NCI-H345 treated with DMSO at 0.1 percent for 48 hours (cell line): ENCODE results near the gene ALG1.
"Not testable (repeated sequence)": the region's sequence is repeated elsewhere in the genome, so short reads cannot be mapped to it uniquely, and the experiment has no call there.

Source experiments
- DNase-seq: peaks from one replicate; lab custom pipeline; 2025; ENCODE audit not compliant: unreplicated experiment; lab: John Stamatoyannopoulos, UW

ALG1 gene

DNA sequence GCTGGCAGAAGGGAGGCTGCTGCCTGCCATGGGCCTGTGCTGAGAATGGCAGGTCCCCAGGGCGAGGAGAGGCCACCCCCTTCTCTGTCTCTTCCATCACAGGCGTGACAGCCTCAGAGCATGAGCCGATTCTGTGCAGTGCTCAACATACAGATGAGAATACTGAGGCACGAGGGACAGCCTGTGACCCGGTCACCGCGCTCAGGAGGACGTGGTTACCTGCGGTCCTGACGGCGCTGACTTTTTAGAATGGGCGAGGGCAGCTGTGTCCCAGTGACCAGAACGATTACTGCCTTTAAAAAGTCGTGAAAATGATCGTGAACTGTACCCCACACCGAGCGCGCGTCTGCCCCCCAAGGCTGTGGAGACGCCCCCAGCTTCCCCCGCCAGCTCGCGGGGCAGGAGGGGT is 25.4 kb downstream of the ALG1 start:
- not testable (repeated sequence) for DNase-seq

DNA sequence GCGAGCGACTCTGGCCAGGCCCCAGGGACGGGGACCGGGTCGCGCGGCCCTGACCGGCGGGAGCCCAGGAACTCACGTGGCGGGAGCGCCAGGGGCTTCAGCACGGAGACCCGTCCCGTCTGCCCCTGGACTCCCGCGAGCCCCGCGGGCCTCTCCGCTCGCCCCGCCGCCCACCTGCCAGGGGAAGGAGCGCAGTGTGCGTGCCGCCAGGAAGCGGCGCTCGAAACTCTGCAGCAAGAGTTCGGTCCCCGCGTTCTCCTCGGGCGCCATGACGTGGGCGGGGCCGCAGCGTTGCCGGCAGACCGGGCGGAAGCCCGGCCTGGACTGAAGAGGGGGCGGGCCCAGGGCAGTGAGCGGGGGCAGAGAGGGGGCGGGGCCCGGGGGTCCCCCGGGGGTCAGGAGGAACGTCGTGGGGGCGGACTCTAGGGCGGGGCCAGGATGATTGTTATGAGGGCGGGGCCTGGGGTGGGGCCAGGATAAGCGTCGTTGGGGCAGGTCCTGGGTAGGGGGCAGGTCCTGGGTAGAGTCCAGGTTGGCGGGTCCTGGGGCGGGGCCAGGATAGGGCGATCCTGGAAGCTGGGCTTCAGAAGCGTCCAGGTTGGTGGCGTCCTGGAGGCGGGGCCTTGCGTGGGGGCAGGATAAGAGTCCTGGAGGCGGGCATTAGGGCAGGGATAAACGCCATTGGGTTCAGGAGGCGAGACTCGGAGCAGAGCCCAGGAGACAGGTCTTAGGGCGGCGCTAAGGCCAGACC is 26.0 kb downstream of the ALG1 start, which contains the start of gene EEF2KMT:
Gene EEF2KMT, minus strand, starts transcription at position 326 of the 751 bp plus-strand sequence. Its CDS starts 56 bp downstream, at position 270.
- peak; percentile 99 for DNase-seq

DNA sequence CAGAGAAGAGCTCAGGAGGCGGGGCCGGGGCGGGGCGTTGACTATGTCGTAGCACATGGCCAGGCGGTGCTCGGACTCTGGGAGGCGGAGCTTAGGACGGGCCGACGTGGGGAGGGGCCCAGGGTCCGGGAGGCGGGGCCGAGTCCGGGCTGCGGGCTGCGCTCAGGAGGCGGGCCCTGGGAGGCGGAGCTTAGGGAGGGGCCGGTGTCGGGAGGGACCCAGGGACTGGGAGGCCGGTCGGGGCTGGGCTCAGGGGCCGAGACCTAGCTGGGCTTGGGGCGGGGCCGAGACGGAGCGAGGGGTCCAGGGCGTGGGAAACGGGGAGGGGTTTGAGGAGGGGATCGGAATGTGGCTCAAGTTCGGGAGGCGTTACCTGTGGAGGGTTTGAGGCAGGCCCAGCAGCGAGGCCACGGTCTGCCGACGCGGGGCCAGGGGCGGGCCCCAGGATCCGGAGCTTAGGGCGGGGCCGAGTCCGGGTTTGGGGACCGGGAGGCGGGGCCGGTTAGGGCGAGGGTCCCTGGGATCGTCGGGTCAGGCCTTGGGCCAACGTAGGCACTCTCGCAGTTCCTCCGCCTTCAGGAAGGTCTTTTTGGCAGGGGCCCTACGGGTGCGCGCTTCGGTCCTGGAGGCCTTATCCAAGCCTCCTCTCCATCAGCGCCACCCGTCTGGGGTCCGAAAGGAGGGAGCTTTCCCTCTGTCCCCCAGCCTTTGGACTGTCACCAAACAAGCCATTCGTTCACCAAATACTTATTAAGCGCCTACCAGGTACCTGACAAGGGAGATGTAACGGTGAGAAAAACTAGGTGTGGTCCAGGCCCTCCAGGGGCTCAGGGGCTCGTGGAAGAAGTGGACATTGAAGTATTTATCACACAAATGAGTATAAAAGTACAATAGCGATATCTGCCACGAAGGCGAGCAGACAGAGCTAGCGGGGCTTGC is 26.8 kb downstream of the ALG1 start:
- DNase-seq, result not testable (repeated sequence)

DNA sequence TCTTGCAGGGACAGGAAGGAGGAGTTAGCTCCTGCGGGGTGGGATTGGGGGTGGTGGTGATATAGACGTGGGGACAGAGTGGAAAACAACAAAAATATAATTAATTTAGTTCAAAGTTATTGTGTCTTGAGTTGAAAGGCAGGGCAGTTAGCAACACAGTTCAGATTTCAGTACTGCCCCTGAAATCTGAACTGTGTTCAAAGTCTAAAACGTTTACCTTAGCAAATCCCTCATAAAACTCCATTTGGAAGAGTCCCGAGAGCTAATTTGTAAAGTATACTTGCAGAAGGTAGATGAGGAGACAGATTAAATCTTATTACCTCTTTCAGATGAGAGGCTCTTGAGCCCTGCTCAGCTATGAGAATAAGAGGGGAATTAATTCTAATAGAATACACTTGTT is 27.5 kb downstream of the ALG1 start:
- DNase-seq, result not testable (repeated sequence)

DNA sequence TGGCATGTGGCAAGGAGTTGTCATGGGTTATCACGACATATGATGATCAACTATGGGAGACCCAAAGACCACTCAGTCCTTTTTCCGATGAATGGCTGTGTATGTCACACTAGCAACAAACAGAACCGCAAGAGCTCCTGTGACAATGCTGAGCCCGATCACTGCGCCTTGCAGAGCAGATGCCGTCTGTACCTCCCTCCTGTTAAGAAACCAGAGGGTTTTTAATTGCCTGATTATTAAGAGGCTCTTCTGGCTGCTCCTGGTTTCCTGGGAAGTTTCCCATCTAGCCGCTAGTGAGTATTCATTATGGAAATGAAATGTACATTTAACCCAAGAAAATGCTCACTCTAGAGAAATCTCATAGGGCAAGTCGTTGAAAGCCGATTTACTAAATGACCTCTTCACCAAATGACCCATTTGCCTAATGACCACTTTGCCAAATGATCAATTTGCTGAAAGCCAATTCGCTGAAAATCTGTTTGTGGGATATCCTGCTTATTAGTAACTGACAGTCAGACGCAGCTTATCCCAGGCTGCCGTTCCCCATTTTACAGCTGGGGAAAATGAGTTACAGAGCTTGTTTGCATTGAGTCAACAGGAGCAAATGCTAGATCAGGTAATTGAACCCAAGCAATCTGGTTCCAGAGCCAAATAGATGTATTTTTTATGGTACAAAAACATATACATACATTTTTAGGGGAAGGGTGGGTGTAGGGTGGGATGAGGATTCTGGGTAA is 31.8 kb downstream of the ALG1 start:
- not testable (repeated sequence) for DNase-seq

DNA sequence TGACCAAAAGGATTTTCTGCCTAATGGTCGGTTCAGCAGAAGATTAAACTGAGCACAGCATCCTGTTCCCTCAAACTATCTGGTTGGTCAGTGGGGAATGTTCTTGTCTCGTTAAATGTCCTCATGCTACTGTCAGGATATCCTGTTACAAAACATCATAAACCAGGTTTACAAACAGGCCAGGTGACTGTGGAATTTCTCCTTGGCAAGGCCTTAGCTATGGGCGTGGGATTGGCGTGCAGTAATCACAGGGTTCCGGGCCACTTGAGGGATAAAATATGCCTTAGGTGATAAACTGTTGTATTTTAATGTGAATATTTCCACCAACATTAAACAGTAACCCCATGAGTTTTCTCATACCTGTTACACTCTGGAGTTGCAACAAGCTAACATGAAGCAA is 33.4 kb downstream of the ALG1 start:
- not testable (repeated sequence) for DNase-seq

DNA sequence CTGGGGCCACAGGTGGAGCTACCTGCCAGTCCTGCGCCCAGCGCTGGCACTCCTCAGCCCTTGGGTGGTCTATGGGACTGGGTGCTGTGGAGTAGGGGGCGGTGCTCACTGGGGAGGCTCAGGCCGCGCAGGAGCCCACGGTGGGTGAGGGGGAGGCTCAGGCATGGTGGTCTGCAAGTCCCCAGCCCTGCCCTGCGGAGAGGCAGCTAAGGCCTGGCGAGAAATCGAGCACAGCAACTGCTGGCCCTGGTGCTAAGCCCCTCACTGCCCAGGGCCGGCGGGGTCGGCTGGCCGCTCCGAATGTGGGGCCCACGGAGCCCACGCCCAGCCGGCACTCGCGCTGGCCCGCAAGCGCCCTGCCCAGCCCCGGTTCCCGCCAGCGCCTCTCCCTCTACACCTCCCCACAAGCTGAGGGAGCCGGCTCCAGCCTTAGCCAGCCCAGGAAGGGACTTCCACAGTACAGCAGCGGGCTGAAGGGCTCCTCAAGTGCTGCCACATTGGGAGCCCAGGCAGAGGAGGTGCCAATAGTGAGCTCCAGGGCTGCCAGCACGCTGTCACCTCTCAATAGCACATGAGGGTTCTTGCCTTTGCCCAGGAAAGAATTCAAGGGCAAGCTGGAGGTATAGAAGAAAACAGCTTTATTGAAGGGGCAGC is 37.0 kb downstream of the ALG1 start:
- DNase-seq, result no peak

DNA sequence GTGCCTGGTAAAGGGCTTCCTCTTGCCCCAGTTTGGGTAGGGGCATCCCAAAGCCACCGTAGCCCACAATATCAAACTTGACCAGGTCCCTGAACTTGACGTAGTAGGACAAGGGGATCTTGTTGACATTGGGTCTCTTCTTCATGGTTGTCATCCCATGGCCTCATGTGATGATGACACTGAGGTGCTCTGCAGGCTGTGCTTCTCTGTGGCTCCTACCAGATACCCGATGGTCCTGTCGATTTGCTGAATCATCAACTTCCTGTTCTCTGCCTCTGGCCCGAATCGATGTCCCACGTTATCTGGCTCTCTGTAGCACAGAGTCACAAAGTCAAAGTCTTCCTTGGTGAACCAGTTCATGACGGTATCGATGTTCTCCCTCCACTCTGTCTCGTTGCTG is 39.3 kb downstream of the ALG1 start:
- DNase-seq, result not testable (repeated sequence)

DNA sequence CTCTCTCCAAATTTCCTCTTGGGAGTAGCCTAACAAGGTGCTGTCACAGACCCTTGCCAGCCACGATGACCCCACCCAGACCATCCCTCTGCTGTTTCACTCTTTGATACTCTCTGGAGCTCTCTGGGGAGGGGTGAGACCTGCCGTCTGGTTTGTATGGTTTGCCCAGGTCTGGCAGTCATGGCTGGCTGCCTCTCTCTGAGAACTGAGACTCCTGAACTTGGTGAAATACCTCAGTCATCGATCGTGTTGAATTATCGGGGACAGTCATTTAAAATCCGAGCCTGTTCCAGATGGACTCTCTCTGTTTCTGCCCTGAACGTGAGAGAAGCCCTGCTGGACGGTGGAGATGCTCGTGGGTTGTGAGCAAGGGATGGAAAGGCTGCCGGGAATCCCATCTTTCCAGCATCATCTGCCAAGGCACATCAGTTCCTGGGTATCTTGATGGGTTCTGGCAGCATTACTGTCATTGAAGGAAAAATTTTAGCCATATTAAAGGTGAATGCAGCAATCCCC is 45.2 kb downstream of the ALG1 start:
- DNase-seq, result not testable (repeated sequence)

DNA sequence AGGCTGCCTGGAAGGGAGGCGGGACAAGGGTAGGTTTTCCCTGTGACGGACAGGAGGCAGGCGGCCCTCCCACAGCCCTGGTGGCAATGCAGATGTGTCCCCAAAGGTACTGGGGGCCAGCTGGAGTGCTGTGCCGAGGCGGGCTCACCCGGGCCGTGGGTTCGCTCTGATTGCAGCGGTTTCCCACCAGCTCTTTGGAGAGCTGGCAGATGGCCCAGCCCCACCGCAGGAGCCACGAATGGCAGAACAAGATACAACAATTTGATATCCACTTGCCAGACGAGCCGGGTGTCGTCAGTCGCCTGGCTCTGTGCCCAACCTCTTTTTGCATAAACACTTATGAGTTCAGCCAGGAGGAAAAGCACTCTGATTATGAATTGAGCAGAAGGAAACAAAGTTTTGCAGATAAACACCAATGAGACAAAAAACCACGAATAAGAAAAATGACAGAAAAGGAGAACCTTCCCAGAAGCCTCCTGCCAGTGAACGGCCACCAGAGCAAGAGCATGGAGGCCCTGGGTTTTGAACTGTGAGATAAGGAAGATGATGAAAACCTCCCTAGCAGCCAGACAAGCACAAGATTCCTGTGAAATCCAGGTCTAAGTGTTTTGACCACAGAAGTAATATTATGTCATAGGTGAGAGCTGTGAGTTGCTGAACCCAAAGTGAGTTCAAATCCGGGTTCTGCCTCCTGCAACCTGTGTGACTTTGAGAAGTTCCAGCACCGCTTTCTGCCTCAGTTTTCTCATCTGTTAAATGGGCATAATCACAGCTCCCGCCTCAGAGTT is 45.9 kb downstream of the ALG1 start:
- DNase-seq, result peak; percentile 85

DNA sequence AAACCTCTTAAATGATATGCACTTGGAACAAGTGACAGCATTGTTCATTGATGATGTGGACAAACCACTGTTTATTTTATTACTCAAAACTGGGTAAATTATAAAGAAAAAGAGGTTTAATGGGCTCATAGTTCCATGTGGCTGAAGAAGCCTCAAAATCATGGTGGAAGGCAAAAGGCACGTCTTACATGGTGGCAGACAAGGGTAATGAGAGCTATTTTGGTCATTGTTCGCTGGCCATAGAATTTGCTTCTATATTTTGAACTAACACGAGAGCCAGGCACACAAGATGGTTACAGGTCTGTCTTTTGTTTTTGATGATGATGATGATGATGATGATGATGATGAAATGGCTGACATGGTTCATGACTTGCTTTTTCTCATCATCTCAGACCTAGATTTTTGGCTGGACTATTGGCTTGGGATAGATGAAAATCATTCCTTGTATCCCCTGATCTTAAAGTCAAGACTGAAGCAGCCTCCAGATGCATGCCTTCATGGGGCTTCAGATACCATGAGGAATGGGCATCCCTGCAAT is 59.9 kb downstream of the ALG1 start:
- DNase-seq, result not testable (repeated sequence)

DNA sequence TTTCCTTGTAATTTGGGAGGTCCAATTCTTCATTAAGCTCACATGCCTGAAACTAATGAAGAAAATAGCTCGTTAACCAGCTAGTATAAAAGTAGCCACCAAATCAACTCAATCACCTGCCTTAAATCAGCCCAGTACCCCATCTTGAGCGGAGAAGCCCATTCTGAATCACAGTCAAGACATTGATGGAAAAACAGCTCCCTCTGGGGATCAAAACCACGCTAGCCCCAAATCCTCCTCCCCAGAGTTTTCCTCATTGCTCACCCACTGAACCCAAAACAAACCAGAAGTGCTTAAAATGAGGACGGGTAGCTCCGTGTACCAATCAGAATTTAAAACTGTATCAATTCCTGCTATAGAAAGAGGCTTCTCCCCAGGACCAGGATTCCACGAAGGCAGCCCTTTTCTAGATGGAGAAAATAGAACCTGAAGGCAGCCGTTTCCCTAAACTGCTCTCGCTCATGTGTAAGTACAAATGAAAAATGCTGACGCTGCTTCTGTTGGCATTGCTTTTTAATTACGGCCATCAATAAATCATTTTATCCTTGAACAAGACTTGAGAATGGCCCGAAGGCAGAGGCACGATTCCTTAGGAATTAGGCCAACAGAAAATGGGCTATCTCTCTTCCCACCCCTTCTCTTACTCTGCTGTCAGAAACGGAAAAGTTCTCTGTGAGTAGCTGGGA is 61.4 kb downstream of the ALG1 start:
- DNase-seq, result not testable (repeated sequence)

DNA sequence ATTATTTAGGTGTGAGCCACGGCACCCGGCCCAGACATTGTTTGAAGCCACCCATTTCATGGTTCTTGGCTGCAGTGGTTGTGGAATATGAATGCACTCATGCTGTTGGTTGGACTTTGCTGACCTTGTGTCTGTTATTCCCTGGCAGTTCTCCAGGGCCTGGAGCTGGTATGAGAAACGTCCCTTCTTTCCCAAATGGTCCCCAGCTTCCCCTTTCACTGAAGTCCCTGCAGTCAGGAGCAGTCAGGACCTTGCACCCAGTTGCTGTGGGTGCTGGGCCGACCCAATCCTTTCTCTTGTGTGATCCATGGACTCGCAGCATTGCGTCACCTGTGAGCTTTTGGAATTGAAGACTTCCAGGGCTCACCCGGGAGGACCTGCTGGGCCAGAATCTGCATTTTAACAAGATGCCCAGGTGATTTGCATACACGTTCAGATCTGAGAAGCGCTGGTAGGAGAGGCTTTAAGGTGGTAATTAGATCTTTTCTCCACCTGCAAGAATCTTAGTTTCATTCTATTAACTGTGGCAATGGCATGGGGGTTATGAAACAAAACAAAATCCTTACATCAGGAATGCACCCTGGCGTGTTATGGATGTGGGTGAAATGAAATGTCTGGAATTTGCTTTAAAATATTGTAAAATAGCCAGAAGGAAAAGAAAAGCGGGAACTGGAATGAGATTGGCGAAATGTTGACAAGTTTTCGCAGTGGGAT is 63.3 kb downstream of the ALG1 start:
- not testable (repeated sequence) for DNase-seq
